Breast epithelium (tissue), 3 donors: ENCODE results near the gene H1-8.

ENCODE experiments used
- POLR2A ChIP-seq: fragments of 450-650 bp; IDR thresholded peaks from one replicate; pipeline ENCODE4 v1.6.1; 2016; ENCODE audit warnings: antibody characterized with exemption, mild to moderate bottlenecking, moderate library complexity
- TF ChIP-seq, protein P1 (sequence below), 3 donors: fragments of 450-650 bp; IDR thresholded peaks; one replicate each; pipeline ENCODE4 v1.5.1; 2016 to 2017; ENCODE audit warnings: antibody characterized with exemption in 3 of 3, mild to moderate bottlenecking in 3 of 3, moderate library complexity in 3 of 3

DNA sequence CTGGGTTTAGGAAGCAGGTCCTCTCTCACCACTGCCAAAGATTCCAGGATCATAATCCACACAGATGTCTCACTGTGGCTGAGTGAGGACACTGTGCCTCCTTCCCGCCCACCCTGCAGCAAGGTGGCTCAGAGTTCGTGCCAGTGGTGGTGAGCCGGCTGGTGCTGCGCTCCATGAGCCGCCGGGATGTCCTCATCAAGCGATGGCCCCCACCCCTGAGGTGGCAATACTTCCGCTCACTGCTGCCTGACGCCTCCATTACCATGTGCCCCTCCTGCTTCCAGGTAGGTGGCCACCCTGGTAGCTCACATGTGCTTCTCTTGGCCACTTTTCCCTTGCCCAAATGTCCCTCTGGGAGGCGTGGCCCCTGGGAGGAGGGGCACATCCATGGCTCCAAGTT lies 23.5 kb upstream of the H1-8 start:
- TF ChIP-seq, protein P1, sequence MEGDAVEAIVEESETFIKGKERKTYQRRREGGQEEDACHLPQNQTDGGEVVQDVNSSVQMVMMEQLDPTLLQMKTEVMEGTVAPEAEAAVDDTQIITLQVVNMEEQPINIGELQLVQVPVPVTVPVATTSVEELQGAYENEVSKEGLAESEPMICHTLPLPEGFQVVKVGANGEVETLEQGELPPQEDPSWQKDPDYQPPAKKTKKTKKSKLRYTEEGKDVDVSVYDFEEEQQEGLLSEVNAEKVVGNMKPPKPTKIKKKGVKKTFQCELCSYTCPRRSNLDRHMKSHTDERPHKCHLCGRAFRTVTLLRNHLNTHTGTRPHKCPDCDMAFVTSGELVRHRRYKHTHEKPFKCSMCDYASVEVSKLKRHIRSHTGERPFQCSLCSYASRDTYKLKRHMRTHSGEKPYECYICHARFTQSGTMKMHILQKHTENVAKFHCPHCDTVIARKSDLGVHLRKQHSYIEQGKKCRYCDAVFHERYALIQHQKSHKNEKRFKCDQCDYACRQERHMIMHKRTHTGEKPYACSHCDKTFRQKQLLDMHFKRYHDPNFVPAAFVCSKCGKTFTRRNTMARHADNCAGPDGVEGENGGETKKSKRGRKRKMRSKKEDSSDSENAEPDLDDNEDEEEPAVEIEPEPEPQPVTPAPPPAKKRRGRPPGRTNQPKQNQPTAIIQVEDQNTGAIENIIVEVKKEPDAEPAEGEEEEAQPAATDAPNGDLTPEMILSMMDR (IDR thresholded peaks at IDR 0.05), result no peak
- TF ChIP-seq POLR2A, result no peak
